Psoas muscle (tissue), 8 donors: ENCODE results near the gene RASL11A. TPM values are rescaled to one million over a fixed set of nuclear protein-coding genes. Genes with fewer than 3 reads are reported as not detected.

Experiments
- ATAC-seq, 4 donors: fragments of 200-7000 bp; cut with Tn5 transposase; one replicate each; pipeline ENCODE4 v1.9.1; 2020; ENCODE audit warnings: moderate library complexity in 3 of 4, mild to moderate bottlenecking in 2 of 4
- DNase-seq, 2 donors: peaks; one replicate each; pipeline ENCODE4 v3.0.0-alpha.2; 2020
- H3K27ac ChIP-seq: fragments of 200-600 bp; one replicate; pipeline ENCODE4 v1.8.0; 2022
- H3K27me3 ChIP-seq, 3 donors: fragments of 200-600 bp in 1 of 3; one replicate each; pipeline versions ENCODE4 v1.6.1 to v1.8.0; 2013 to 2022; ENCODE audit warnings: low read length in 2 of 3, mild to moderate bottlenecking in 2 of 3, moderate library complexity in 1 of 3; ENCODE audit not compliant: insufficient read depth in 3 of 3
- H3K36me3 ChIP-seq, 2 donors: fragments of 200-600 bp in 1 of 2; one replicate each; pipeline versions ENCODE4 v1.6.1 to v1.8.0; 2013 to 2022; ENCODE audit warnings: low read depth in 1 of 2, mild to moderate bottlenecking in 1 of 2, moderate library complexity in 1 of 2; ENCODE audit not compliant: insufficient read depth in 1 of 2
- H3K4me1 ChIP-seq: fragments of 200-600 bp; one replicate; pipeline ENCODE4 v1.8.0; 2022
- H3K4me3 ChIP-seq: fragments of 200-600 bp; one replicate; pipeline ENCODE4 v1.8.0; 2022; ENCODE audit warnings: mild to moderate bottlenecking
- H3K9me3 ChIP-seq: fragments of 200-600 bp; one replicate; pipeline ENCODE4 v1.8.0; 2022
- CTCF ChIP-seq: fragments of 200-600 bp; IDR thresholded peaks from one replicate; pipeline ENCODE4 v1.8.0; 2022; ENCODE audit warnings: antibody characterized with exemption
- WGBS, 3 donors: extraction: QIAGEN DNeasy Blood & Tissue Kit; methylation state at CpG; one replicate each; pipeline versions ENCODE4 v1.1.6 to v1.1.7; 2013; 5-methylcytosine and 5-hydroxymethylcytosine counted together
- intact Hi-C, 2 donors: fragments of 100-400 bp; cut with DNase I; formaldehyde crosslinking; loops; one replicate each; pipeline versions ENCODE4 v1.11.0 to v1.14.2; 2022
- polyA plus RNA-seq, 3 donors: library from polyadenylated mRNA; stranded (reverse); fragments of 200-250 nt; gene quantifications; one replicate each; pipeline ENCODE4 v1.2.3, GENCODE V29; 2013
- total RNA-seq, 4 donors: library from RNA; stranded (reverse); fragmentation: NEBNext Ultra II Directional in 2 of 4; extraction: Animal tissue kit (Norgen Biotek cat#: 25700) in 2 of 4; gene quantifications; one replicate each; pipeline versions ENCODE4 v1.2.1 to v1.2.4, GENCODE V29; 2021 to 2023
- donor health status: healthy with polysubstance abuse.
- donor health status: DM: no; HTN: no; CAD: no; lungs with moderate emphysema.
- donor health status: Bipolar disorder and iron deficiency.
- donor health status: healthy.
- donor health status: DM: yes; HTN: yes; CAD: no.
- donor health status: DM: no; HTN: no; CAD: no.
- donor health status: DM: no; HTN: no; CAD: no.
- donor health status: DM: yes; HTN: yes; CAD: no.

The RASL11A gene
- total and polyA plus RNA-seq, 7 donors, result 2.3 to 6.4 (median 3.3) TPM

GRCh38 chr13:27302643-27303262 is 32.1 kb downstream of the RASL11A start:
- H3K27me3 ChIP-seq, result peaks cover 0 to 14% (median 1%) of the 10 kb centered on the region in 3 donors
- intact Hi-C loops, result no loop called here
- H3K36me3 ChIP-seq, result no peaks in the 10 kb centered on the region
- no peaks in the 10 kb centered on the region for H3K4me1 ChIP-seq
- 58 to 76% (median 64%) methylated on average over 4 of the region's 4 CpGs for WGBS, 3 donors
- no peak for TF ChIP-seq CTCF
- DNase-seq (no peak), ATAC-seq (no peak)
- no peak overlapping the region for H3K4me3 ChIP-seq
- no peak overlapping the region for H3K27ac ChIP-seq
- H3K9me3 ChIP-seq, result no peaks in the 10 kb centered on the region

GRCh38 chr13:27304099-27304498 is 33.5 kb downstream of the RASL11A start:
- H3K4me1 ChIP-seq, result no peaks in the 10 kb centered on the region
- no peak overlapping the region for H3K4me3 ChIP-seq
- no peak overlapping the region for H3K27ac ChIP-seq
- ATAC-seq (no peak), DNase-seq (no peak)
- no peak for TF ChIP-seq CTCF
- intact Hi-C loops, result no loop called here
- 91 to 92% (median 91%) methylated on average over 4 of the region's 4 CpGs for WGBS, 3 donors
- no peaks in the 10 kb centered on the region for H3K36me3 ChIP-seq
- peaks cover 0 to 12% (median 1%) of the 10 kb centered on the region in 3 donors for H3K27me3 ChIP-seq
- H3K9me3 ChIP-seq, result no peaks in the 10 kb centered on the region

- intact Hi-C loops, result no loop called here
- no peaks in the 10 kb centered on the region for H3K36me3 ChIP-seq
- H3K27ac ChIP-seq, result no peak overlapping the region
- no peak for TF ChIP-seq CTCF
- 63 to 79% (median 71%) methylated on average over 2 of the region's 2 CpGs for WGBS, 3 donors
- no peaks in the 10 kb centered on the region for H3K4me1 ChIP-seq
- no peak for DNase-seq
- no peak overlapping the region for H3K4me3 ChIP-seq
- H3K27me3 ChIP-seq, result peaks cover 0 to 6% (median 1%) of the 10 kb centered on the region in 3 donors
- H3K9me3 ChIP-seq, result no peaks in the 10 kb centered on the region
- no peak for ATAC-seq
Measured at GRCh38 chr13:27304611-27305010, 34.0 kb downstream of the RASL11A start.

GRCh38 chr13:27306364-27306763 is 35.7 kb downstream of the RASL11A start:
- no peak for TF ChIP-seq CTCF
- DNase-seq (no peak), ATAC-seq (no peak)
- Histone ChIP-seq H3K36me3 (no peaks in the 10 kb centered on the region), H3K4me3 (no peak overlapping the region), H3K27ac (no peak overlapping the region), H3K27me3 (peaks cover 0 to 1% (median 0%) of the 10 kb centered on the region in 3 donors), H3K4me1 (no peaks in the 10 kb centered on the region), H3K9me3 (no peaks in the 10 kb centered on the region)
- intact Hi-C loops, result no loop called here
- 75 to 89% (median 89%) methylated on average over 5 of the region's 5 CpGs for WGBS, 3 donors

- WGBS, 3 donors, result 86 to 90% (median 87%) methylated on average over 18 to 19 of the region's 19 CpGs
- Histone ChIP-seq H3K36me3 (no peaks in the 10 kb centered on the region), H3K9me3 (no peaks in the 10 kb centered on the region), H3K4me1 (no peaks in the 10 kb centered on the region), H3K4me3 (no peak overlapping the region), H3K27ac (no peak overlapping the region), H3K27me3 (no peaks in the 10 kb centered on the region)
- intact Hi-C loops, result no loop called here
- ATAC-seq (no peak), DNase-seq (no peak)
- TF ChIP-seq CTCF, result no peak
Measured at GRCh38 chr13:27308941-27309340, 38.3 kb downstream of the RASL11A start.
